Inflammatory macrophage (primary cell): ENCODE data around the gene MAS1L.
"Not testable (repeated sequence)": the region's sequence is repeated elsewhere in the genome, so short reads cannot be mapped to it uniquely, and the experiment has no call there.

Experiments used
- DNase-seq, 2 donors: peaks; one replicate each; pipeline ENCODE4 v3.0.0-alpha.2; 2020 to 2022

Gene MAS1L

GRCh38 chr6:29477923-29478450, 9.8 kb downstream of the MAS1L start:
- DNase-seq: no peak

GRCh38 chr6:29474996-29475395, 12.8 kb downstream of the MAS1L start:
- no peak for DNase-seq

- DNase-seq: no peak
Measured at GRCh38 chr6:29466241-29466640, 21.5 kb downstream of the MAS1L start.

GRCh38 chr6:29465801-29466200, 22.0 kb downstream of the MAS1L start:
- no peak for DNase-seq

GRCh38 chr6:29465279-29465678, 22.5 kb downstream of the MAS1L start:
- no peak for DNase-seq

- no peak for DNase-seq
Measured at GRCh38 chr6:29462022-29462421, 25.7 kb downstream of the MAS1L start.

GRCh38 chr6:29461021-29461814, 26.5 kb downstream of the MAS1L start:
- no peak for DNase-seq

- DNase-seq: no peak
Measured at GRCh38 chr6:29456971-29457370, 30.8 kb downstream of the MAS1L start, which contains the start of the genes OR11A1 and OR2H1. Gene OR11A1, minus strand, starts transcription at chr6:29457071. Its CDS starts 29,430 bp downstream, at chr6:29427641. Gene OR2H1, plus strand, starts transcription at chr6:29457155. Its CDS starts 4,615 bp downstream, at chr6:29461770.

GRCh38 chr6:29451471-29452193, 36.1 kb downstream of the MAS1L start:
- DNase-seq: no peak

GRCh38 chr6:29447670-29448069, 40.1 kb downstream of the MAS1L start:
- DNase-seq: no peak

GRCh38 chr6:29444031-29444430, 43.7 kb downstream of the MAS1L start:
- DNase-seq: not testable (repeated sequence)

GRCh38 chr6:29442719-29443118, 45.0 kb downstream of the MAS1L start:
- peak in 1 of 2 donors; percentile 59 for DNase-seq

- no peak for DNase-seq
Measured at GRCh38 chr6:29439006-29439405, 48.8 kb downstream of the MAS1L start, which contains the start of gene OR10C1. Gene OR10C1, plus strand, starts transcription at chr6:29439306. Its CDS starts 710 bp downstream, at chr6:29440016.

GRCh38 chr6:29436730-29437129, 51.0 kb downstream of the MAS1L start:
- DNase-seq: not testable (repeated sequence)
